ENCODE measurements around the gene EHBP1L1.

EHBP1L1 gene

DNA sequence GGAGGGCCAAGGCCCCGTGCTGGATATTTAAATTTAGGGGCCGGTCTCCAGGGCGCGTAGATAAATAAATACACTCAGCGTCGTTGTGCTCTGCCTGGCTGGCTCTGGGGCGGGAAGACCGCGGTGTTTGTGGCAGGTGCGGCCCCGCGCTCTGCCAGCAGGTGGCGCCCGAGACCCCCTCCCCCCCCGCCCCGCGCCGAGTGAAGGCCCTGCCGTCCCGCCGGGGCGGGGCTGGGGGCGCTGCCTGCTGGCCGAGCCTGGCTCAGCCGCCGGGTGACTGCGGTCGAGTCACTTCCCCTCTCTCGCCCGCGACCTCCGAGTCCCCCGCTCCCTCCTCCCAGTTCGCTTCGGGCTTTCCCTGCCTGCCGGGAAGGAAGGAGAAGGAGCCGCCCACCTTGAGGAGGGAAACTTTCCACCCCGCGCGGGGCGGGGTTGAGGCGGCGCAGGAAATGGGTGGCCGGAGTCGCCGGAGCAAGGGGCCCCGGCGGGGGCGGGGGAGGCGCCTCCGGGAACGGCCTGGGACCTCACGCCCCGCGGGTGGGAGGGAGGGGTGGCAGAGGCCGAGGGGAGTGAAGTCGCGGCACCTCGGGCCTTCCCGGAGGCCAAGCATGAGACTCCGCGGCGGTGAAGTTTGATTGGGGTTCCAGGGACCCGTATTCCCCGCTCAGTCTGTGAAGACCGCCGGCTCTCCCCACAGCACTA lies 1.6 kb upstream of the EHBP1L1 start:
- H3K4ac ChIP-seq (ENCODE audit: low read depth, low read length): peak overlapping the region; percentile 1
- H3K9me3 ChIP-seq (ENCODE audit: insufficient read depth, low read depth, low read length): no peaks in the 10 kb centered on the region
- H2AFZ ChIP-seq (ENCODE audit: insufficient read depth, low read length, poor library complexity): no peak overlapping the region
- H3K36me3 ChIP-seq (ENCODE audit: control insufficient read depth in 1 of 2, insufficient read depth in 2 of 2, low read length in 2 of 2): peaks cover 8 to 14% of the 10 kb centered on the region in 2 experiments
- no peak overlapping the region for H3K4me3 ChIP-seq (ENCODE audit: low read depth, low read length)
- H3K14ac ChIP-seq (ENCODE audit: low read length): peak overlapping the region; percentile 70
- peak overlapping the region; percentile 78 for H4K8ac ChIP-seq (ENCODE audit: low read depth, low read length)
- DNase-seq: peak; percentile 85 to 86
- H3K9ac ChIP-seq (ENCODE audit: low read length): no peak overlapping the region
- peaks cover 26% of the 10 kb centered on the region for H3K79me1 ChIP-seq (ENCODE audit: low read length)
- no CpG with 5 or more reads among the region's 67 CpGs for WGBS (ENCODE audit: extremely low coverage, insufficient coverage, insufficient read length)
- H2BK5ac ChIP-seq (ENCODE audit: low read depth, low read length, poor library complexity): peak overlapping the region; percentile 27
- no peaks in the 10 kb centered on the region for H3K27me3 ChIP-seq (ENCODE audit: insufficient read depth, low read length)
- peak overlapping the region; percentile 87 for H3K4me2 ChIP-seq (ENCODE audit: low read length)
- no peak overlapping the region for H3K23ac ChIP-seq (ENCODE audit: low read length)
- H2AK5ac ChIP-seq (ENCODE audit: low read length): no peak overlapping the region
- no peak overlapping the region for H2BK12ac ChIP-seq (ENCODE audit: low read length)
- peak overlapping the region; percentile 46 for H3K18ac ChIP-seq (ENCODE audit: low read length)
- H3K4me1 ChIP-seq (ENCODE audit: control insufficient read depth in 1 of 2, insufficient read depth in 2 of 2, low read length in 2 of 2): peaks cover 38 to 39% of the 10 kb centered on the region in 2 experiments
- H2BK120ac ChIP-seq (ENCODE audit: insufficient read depth, low read length, poor library complexity): no peak overlapping the region
- no peak overlapping the region for H4K12ac ChIP-seq (ENCODE audit: low read depth, low read length)
- H4K91ac ChIP-seq (ENCODE audit: low read depth, low read length): peak overlapping the region; percentile 39
- peaks cover 19% of the 10 kb centered on the region for H3K79me2 ChIP-seq (ENCODE audit: control insufficient read depth, insufficient read depth, low read length, poor library complexity)
- peak overlapping the region; percentile 67 for H3K27ac ChIP-seq (ENCODE audit: low read depth, low read length)

DNA sequence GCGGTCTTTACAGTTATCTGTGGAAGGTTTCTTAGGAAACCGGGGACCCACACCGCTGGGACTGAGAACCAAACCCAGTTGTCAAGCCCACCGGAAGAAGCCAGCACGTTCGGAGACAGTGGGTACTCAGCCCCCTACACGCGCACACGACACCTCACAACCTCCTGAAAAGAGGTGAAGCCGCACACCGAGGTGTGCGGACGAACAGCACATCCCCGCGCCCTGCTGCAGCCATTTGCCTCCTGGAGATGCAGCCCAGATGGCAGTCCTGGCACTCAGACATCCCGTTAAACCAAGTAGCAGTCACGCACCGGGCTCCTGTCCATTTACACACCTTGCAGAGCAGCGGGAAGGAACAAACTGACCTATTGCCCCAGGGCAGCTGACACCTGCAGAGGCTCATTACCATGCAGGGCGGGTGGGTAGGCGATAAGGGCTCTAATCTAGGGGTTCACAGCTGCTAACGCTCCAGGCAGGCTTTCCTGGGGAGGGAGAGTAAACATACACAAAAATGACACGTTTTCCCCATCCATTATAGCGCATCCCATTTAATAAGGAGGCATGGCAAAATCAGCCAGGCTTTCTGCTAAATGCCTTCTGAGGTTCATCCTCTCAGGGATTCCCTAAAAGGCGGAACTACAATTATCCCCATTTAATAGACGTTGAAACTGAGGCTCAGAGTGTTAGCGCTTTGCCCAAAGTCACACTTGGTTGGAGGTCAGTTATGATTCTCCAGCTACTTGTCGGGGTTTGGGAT lies 864 bp upstream of the EHBP1L1 start:
- Histone ChIP-seq H3K27ac (ENCODE audit: low read depth, low read length) (peak overlapping the region; percentile 67), H2AK5ac (ENCODE audit: low read length) (peak overlapping the region; percentile 71), H3K36me3 (ENCODE audit: control insufficient read depth in 1 of 2, insufficient read depth in 2 of 2, low read length in 2 of 2) (peaks cover 15 to 17% of the 10 kb centered on the region in 2 experiments), H4K8ac (ENCODE audit: low read depth, low read length) (peak overlapping the region; percentile 67), H3K4me1 (ENCODE audit: control insufficient read depth in 1 of 2, insufficient read depth in 2 of 2, low read length in 2 of 2) (peaks cover 37% of the 10 kb centered on the region in 2 experiments), H3K14ac (ENCODE audit: low read length) (peak overlapping the region; percentile 70), H4K91ac (ENCODE audit: low read depth, low read length) (peak overlapping the region; percentile 39), H3K4ac (ENCODE audit: low read depth, low read length) (no peak overlapping the region), H3K18ac (ENCODE audit: low read length) (peak overlapping the region; percentile 46), H2BK120ac (ENCODE audit: insufficient read depth, low read length, poor library complexity) (no peak overlapping the region), H3K79me2 (ENCODE audit: control insufficient read depth, insufficient read depth, low read length, poor library complexity) (peaks cover 14% of the 10 kb centered on the region), H3K9me3 (ENCODE audit: insufficient read depth, low read depth, low read length) (no peaks in the 10 kb centered on the region), H2AFZ (ENCODE audit: insufficient read depth, low read length, poor library complexity) (no peak overlapping the region), H3K4me2 (ENCODE audit: low read length) (peak overlapping the region; percentile 68), H3K4me3 (ENCODE audit: low read depth, low read length) (peak overlapping the region; percentile 63), H2BK5ac (ENCODE audit: low read depth, low read length, poor library complexity) (peak overlapping the region; percentile 27), H2BK12ac (ENCODE audit: low read length) (peak overlapping the region; percentile 8), H3K79me1 (ENCODE audit: low read length) (peaks cover 20% of the 10 kb centered on the region), H3K27me3 (ENCODE audit: insufficient read depth, low read length) (no peaks in the 10 kb centered on the region), H4K12ac (ENCODE audit: low read depth, low read length) (peak overlapping the region; percentile 81), H3K23ac (ENCODE audit: low read length) (no peak overlapping the region), H3K9ac (ENCODE audit: low read length) (no peak overlapping the region)
- WGBS (ENCODE audit: extremely low coverage, insufficient coverage, insufficient read length): no CpG with 5 or more reads among the region's 28 CpGs
- DNase-seq: peak in 1 of 2 donors; percentile 61

DNA sequence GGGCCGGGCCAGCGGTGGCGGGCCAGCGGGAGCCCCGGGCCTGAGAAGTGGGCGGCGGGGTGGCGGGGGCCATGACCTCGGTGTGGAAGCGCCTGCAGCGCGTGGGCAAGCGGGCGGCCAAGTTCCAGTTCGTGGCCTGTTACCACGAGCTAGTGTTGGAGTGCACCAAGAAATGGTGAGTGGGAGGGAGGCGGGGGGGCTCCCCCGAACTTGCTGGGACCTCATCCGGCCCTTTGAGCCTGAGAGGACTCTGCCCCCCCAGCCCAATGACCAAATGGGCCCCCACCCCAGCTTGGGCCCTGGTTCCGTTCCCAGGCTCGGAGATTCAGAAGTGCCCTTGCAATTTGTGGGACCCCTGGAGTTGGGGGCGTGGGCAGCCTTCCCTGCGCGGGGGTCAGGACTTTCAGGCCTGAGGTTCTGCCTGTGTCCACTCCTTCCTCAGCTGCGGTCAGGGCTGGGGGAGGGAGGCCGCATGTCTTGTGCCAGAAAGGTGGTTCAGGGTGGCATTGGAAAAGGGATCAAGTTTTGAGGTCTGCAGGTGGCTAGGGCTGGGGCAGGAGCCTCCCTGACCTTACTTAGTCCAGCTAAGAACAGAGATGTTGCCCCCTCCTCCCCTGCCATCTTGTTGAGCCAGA lies 496 bp downstream of the EHBP1L1 start:
- Histone ChIP-seq H3K79me1 (ENCODE audit: low read length) (peaks cover 16% of the 10 kb centered on the region), H3K4me2 (ENCODE audit: low read length) (peak overlapping the region; percentile 71)

More for the DNA sequence above, 496 bp downstream of the EHBP1L1 start:
- Histone ChIP-seq H3K14ac (ENCODE audit: low read length) (peak overlapping the region; percentile 90), H3K36me3 (ENCODE audit: control insufficient read depth in 1 of 2, insufficient read depth in 2 of 2, low read length in 2 of 2) (peaks cover 23% of the 10 kb centered on the region in 2 experiments), H4K8ac (ENCODE audit: low read depth, low read length) (peak overlapping the region; percentile 79), H3K4ac (ENCODE audit: low read depth, low read length) (peak overlapping the region; percentile 71), H3K9me3 (ENCODE audit: insufficient read depth, low read depth, low read length) (no peaks in the 10 kb centered on the region), H2AK5ac (ENCODE audit: low read length) (peak overlapping the region; percentile 61), H3K27me3 (ENCODE audit: insufficient read depth, low read length) (no peaks in the 10 kb centered on the region), H3K4me3 (ENCODE audit: low read depth, low read length) (peak overlapping the region; percentile 72), H2AFZ (ENCODE audit: insufficient read depth, low read length, poor library complexity) (peak overlapping the region; percentile 56), H3K79me2 (ENCODE audit: control insufficient read depth, insufficient read depth, low read length, poor library complexity) (peaks cover 10% of the 10 kb centered on the region), H2BK12ac (ENCODE audit: low read length) (peak overlapping the region; percentile 8), H3K4me1 (ENCODE audit: control insufficient read depth in 1 of 2, insufficient read depth in 2 of 2, low read length in 2 of 2) (peaks cover 32 to 34% of the 10 kb centered on the region in 2 experiments), H2BK120ac (ENCODE audit: insufficient read depth, low read length, poor library complexity) (peak overlapping the region; percentile 39), H3K9ac (ENCODE audit: low read length) (no peak overlapping the region), H3K27ac (ENCODE audit: low read depth, low read length) (no peak overlapping the region), H2BK5ac (ENCODE audit: low read depth, low read length, poor library complexity) (no peak overlapping the region), H3K23ac (ENCODE audit: low read length) (no peak overlapping the region), H4K91ac (ENCODE audit: low read depth, low read length) (peak overlapping the region; percentile 77), H3K18ac (ENCODE audit: low read length) (peak overlapping the region; percentile 78), H4K12ac (ENCODE audit: low read depth, low read length) (peak overlapping the region; percentile 91)
- DNase-seq: no peak
- no CpG with 5 or more reads among the region's 26 CpGs for WGBS (ENCODE audit: extremely low coverage, insufficient coverage, insufficient read length)

All from trophoblast cell (in vitro differentiated cells and primary cell).